Measurements from ENCODE around the gene CETP. TPM values are rescaled to one million over a fixed set of nuclear protein-coding genes. Genes with fewer than 3 reads are reported as not detected.

CETP gene
- total RNA-seq, 1 donor from 2014 or later, result 1.1 TPM

GRCh38 chr16:57016301-57016700, 54.6 kb downstream of the CETP start:
- Histone ChIP-seq H3K9me3 (no peaks in the 10 kb centered on the region), H3K4me3 (no peak overlapping the region), H3K27ac (no peak overlapping the region), H3K4me1 (peaks cover 13% of the 10 kb centered on the region), H3K36me3 (peaks cover 24% of the 10 kb centered on the region), H3K27me3 (ENCODE audit: low read depth) (no peaks in the 10 kb centered on the region)
- ATAC-seq, result no peak
- TF ChIP-seq CTCF (IDR thresholded peaks at IDR 0.05), result no peak
- no peak for DNase-seq
- intact Hi-C loops (cut with DNase I), result no loop called here

- H3K27me3 ChIP-seq (ENCODE audit: low read depth), result no peaks in the 10 kb centered on the region
- ATAC-seq (no peak), DNase-seq (no peak)
- no peak for TF ChIP-seq CTCF (IDR thresholded peaks at IDR 0.05)
- H3K36me3 ChIP-seq, result peaks cover 29% of the 10 kb centered on the region
- no peak overlapping the region for H3K27ac ChIP-seq
- H3K9me3 ChIP-seq, result no peaks in the 10 kb centered on the region
- intact Hi-C loops (cut with DNase I), result no loop called here
- no peak overlapping the region for H3K4me3 ChIP-seq
- H3K4me1 ChIP-seq, result peaks cover 13% of the 10 kb centered on the region
Observed at GRCh38 chr16:57016831-57017230, 55.1 kb downstream of the CETP start.

GRCh38 chr16:57017251-57017650, 55.5 kb downstream of the CETP start:
- Histone ChIP-seq H3K27ac (no peak overlapping the region), H3K4me3 (no peak overlapping the region), H3K36me3 (peaks cover 33% of the 10 kb centered on the region), H3K4me1 (peaks cover 13% of the 10 kb centered on the region), H3K9me3 (no peaks in the 10 kb centered on the region), H3K27me3 (ENCODE audit: low read depth) (no peaks in the 10 kb centered on the region)
- TF ChIP-seq CTCF (IDR thresholded peaks at IDR 0.05), result no peak
- DNase-seq (no peak), ATAC-seq (no peak)
- intact Hi-C loops (cut with DNase I), result no loop called here

- DNase-seq, result no peak
Observed at GRCh38 chr16:57019746-57020145, 58.0 kb downstream of the CETP start.

GRCh38 chr16:57020651-57021050, 58.9 kb downstream of the CETP start:
- DNase-seq (no peak), ATAC-seq (no peak)
- no peaks in the 10 kb centered on the region for H3K27me3 ChIP-seq (ENCODE audit: low read depth)
- no peak overlapping the region for H3K27ac ChIP-seq
- intact Hi-C loops (cut with DNase I), result no loop called here
- H3K36me3 ChIP-seq, result peaks cover 46% of the 10 kb centered on the region
- no peak overlapping the region for H3K4me3 ChIP-seq
- no peaks in the 10 kb centered on the region for H3K4me1 ChIP-seq
- no peak for TF ChIP-seq CTCF (IDR thresholded peaks at IDR 0.05)
- no peaks in the 10 kb centered on the region for H3K9me3 ChIP-seq

More at GRCh38 chr16:57019746-57020145, 58.0 kb downstream of the CETP start:
- no peak for TF ChIP-seq CTCF (IDR thresholded peaks at IDR 0.05)
- H3K4me1 ChIP-seq, result no peaks in the 10 kb centered on the region
- no peaks in the 10 kb centered on the region for H3K9me3 ChIP-seq
- intact Hi-C loops (cut with DNase I), result no loop called here
- H3K27me3 ChIP-seq (ENCODE audit: low read depth), result no peaks in the 10 kb centered on the region
- no peak for ATAC-seq
- H3K36me3 ChIP-seq, result peaks cover 46% of the 10 kb centered on the region
- no peak overlapping the region for H3K4me3 ChIP-seq
- H3K27ac ChIP-seq, result no peak overlapping the region

- H3K27me3 ChIP-seq (ENCODE audit: low read depth), result no peaks in the 10 kb centered on the region
- no peak overlapping the region for H3K27ac ChIP-seq
- no peak for TF ChIP-seq CTCF (IDR thresholded peaks at IDR 0.05)
- no peaks in the 10 kb centered on the region for H3K4me1 ChIP-seq
- H3K4me3 ChIP-seq, result no peak overlapping the region
- no peak for DNase-seq
- H3K9me3 ChIP-seq, result no peaks in the 10 kb centered on the region
- intact Hi-C loops (cut with DNase I), result no loop called here
- ATAC-seq, result no peak
- H3K36me3 ChIP-seq, result peaks cover 46% of the 10 kb centered on the region
Observed at GRCh38 chr16:57021757-57022156, 60.0 kb downstream of the CETP start.

Data from lower lobe of right lung (tissue), 2 donors.